ENCODE results near the gene MMD2.
"Not testable (repeated sequence)": the region's sequence is repeated elsewhere in the genome, so short reads cannot be mapped to it uniquely, and the experiment has no call there.

DNA sequence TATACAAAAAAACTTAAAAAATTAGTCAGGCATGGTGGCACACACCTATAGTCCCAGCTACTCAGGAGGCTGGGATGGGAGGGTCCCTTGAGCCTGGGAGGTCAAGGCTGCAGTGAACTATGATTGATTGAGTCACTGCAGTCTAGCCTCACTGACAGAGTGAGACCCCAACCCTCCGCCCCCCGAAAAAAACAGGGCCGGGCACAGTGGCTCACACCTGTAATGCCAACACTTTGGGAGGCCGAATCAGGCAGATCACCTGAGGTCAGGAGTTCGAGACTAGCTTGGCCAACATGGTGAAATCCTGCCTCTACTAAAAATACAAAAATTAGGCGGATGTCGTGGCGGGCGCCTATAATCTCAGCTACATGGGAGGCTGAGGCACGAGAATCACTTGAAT is 13.5 kb upstream of the MMD2 start:
- TF ChIP-seq, protein P1, sequence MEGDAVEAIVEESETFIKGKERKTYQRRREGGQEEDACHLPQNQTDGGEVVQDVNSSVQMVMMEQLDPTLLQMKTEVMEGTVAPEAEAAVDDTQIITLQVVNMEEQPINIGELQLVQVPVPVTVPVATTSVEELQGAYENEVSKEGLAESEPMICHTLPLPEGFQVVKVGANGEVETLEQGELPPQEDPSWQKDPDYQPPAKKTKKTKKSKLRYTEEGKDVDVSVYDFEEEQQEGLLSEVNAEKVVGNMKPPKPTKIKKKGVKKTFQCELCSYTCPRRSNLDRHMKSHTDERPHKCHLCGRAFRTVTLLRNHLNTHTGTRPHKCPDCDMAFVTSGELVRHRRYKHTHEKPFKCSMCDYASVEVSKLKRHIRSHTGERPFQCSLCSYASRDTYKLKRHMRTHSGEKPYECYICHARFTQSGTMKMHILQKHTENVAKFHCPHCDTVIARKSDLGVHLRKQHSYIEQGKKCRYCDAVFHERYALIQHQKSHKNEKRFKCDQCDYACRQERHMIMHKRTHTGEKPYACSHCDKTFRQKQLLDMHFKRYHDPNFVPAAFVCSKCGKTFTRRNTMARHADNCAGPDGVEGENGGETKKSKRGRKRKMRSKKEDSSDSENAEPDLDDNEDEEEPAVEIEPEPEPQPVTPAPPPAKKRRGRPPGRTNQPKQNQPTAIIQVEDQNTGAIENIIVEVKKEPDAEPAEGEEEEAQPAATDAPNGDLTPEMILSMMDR (IDR thresholded peaks at IDR 0.05; ENCODE audit: insufficient read depth, low read length) = not testable (repeated sequence)
- TF ChIP-seq, protein P2, sequence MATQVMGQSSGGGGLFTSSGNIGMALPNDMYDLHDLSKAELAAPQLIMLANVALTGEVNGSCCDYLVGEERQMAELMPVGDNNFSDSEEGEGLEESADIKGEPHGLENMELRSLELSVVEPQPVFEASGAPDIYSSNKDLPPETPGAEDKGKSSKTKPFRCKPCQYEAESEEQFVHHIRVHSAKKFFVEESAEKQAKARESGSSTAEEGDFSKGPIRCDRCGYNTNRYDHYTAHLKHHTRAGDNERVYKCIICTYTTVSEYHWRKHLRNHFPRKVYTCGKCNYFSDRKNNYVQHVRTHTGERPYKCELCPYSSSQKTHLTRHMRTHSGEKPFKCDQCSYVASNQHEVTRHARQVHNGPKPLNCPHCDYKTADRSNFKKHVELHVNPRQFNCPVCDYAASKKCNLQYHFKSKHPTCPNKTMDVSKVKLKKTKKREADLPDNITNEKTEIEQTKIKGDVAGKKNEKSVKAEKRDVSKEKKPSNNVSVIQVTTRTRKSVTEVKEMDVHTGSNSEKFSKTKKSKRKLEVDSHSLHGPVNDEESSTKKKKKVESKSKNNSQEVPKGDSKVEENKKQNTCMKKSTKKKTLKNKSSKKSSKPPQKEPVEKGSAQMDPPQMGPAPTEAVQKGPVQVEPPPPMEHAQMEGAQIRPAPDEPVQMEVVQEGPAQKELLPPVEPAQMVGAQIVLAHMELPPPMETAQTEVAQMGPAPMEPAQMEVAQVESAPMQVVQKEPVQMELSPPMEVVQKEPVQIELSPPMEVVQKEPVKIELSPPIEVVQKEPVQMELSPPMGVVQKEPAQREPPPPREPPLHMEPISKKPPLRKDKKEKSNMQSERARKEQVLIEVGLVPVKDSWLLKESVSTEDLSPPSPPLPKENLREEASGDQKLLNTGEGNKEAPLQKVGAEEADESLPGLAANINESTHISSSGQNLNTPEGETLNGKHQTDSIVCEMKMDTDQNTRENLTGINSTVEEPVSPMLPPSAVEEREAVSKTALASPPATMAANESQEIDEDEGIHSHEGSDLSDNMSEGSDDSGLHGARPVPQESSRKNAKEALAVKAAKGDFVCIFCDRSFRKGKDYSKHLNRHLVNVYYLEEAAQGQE (IDR thresholded peaks at IDR 0.05; ENCODE audit: insufficient replicate concordance, low read depth) = not testable (repeated sequence)

Data from HL-60 (cell line).